Smooth muscle cell (in vitro differentiated cells): ENCODE results near the gene ARF1. TPM values are rescaled to one million over a fixed set of nuclear protein-coding genes. Genes with fewer than 3 reads are reported as not detected.

ENCODE experiments used
- DNase-seq: peaks from one replicate; lab custom pipeline; 2025; ENCODE audit not compliant: unreplicated experiment; lab: John Stamatoyannopoulos, UW
- H2AFZ ChIP-seq: fragments of 200-600 bp; sonication (generic); 2 replicates; pipeline ENCODE4 v1.6.0; 2016; ENCODE audit warnings: antibody characterized with exemption, low read depth, mild to moderate bottlenecking
- H3F3A ChIP-seq: fragments of 200-600 bp; sonication (generic); 2 replicates; pipeline ENCODE4 v1.6.0; 2017; ENCODE audit warnings: antibody characterized with exemption, low read depth
- H3K27ac ChIP-seq: fragments of 200-600 bp; sonication (generic); 2 replicates; pipeline ENCODE4 v1.5.1; 2016; ENCODE audit warnings: low read depth, mild to moderate bottlenecking
- H3K27me3 ChIP-seq: fragments of 200-600 bp; sonication (generic); 2 replicates; pipeline ENCODE4 v1.6.1; 2016; ENCODE audit warnings: low read depth, mild to moderate bottlenecking
- H3K36me3 ChIP-seq: fragments of 200-600 bp; sonication (generic); 2 replicates; pipeline ENCODE4 v1.5.1; 2016; ENCODE audit warnings: low read depth
- H3K4me1 ChIP-seq: fragments of 200-600 bp; sonication (generic); 2 replicates; pipeline ENCODE4 v1.5.1; 2016; ENCODE audit warnings: low read depth
- H3K4me2 ChIP-seq: fragments of 200-600 bp; sonication (generic); 2 replicates; pipeline ENCODE4 v1.6.0; 2016; ENCODE audit warnings: mild to moderate bottlenecking
- H3K4me3 ChIP-seq: fragments of 200-600 bp; sonication (generic); 2 replicates; pipeline ENCODE4 v1.5.1; 2016; ENCODE audit warnings: mild to moderate bottlenecking
- H3K79me2 ChIP-seq: fragments of 200-600 bp; sonication (generic); 2 replicates; pipeline ENCODE4 v1.6.0; 2016; ENCODE audit warnings: low read depth, mild to moderate bottlenecking
- H3K9ac ChIP-seq: fragments of 200-600 bp; sonication (generic); 2 replicates; pipeline ENCODE4 v1.6.0; 2016; ENCODE audit warnings: low read depth
- H3K9me3 ChIP-seq: fragments of 200-600 bp; sonication (generic); replicated peaks from 2 replicates; pipeline ENCODE4 v1.5.1; 2016; ENCODE audit warnings: low read depth
- H4K20me1 ChIP-seq: fragments of 200-600 bp; sonication (generic); 2 replicates; pipeline ENCODE4 v1.6.0; 2016; ENCODE audit warnings: low read depth
- CTCF ChIP-seq: fragments of 200-600 bp; sonication (generic); IDR thresholded peaks from 2 replicates; pipeline ENCODE4 v1.5.1; 2017; ENCODE audit warnings: borderline replicate concordance, mild to moderate bottlenecking, antibody characterized with exemption; ENCODE audit not compliant: insufficient read depth, poor library complexity, severe bottlenecking
- WGBS: methylation state at CpG from one replicate; pipeline ENCODE4 v1.1.7; 2016; ENCODE audit warnings: low lambda C conversion rate; 5-methylcytosine and 5-hydroxymethylcytosine counted together
- polyA plus RNA-seq: library from polyadenylated mRNA; unstranded; fragments of >200 nt; fragmentation: Nextera tagmentation; extraction: Ambion mirVana; gene quantifications from 2 replicates; pipeline ENCODE4 v1.2.1, GENCODE V29; 2016
- total RNA-seq: library from RNA; depleted of rRNA; stranded (reverse); fragments of >200 nt; gene quantifications from 2 replicates; pipeline ENCODE4 v1.2.3, GENCODE V29; 2014

ARF1 gene
- total and polyA plus RNA-seq, 2 experiments from 2014 or later: 237 to 698 TPM

- Histone ChIP-seq H3K79me2 (peaks cover 56% of the 10 kb centered on the region), H3K27me3 (no peaks in the 10 kb centered on the region), H3K27ac (no peak overlapping the region), H3K9me3 (no peaks in the 10 kb centered on the region), H3K4me2 (peak overlapping the region; percentile 98), H3K9ac (no peak overlapping the region), H4K20me1 (peaks cover 72% of the 10 kb centered on the region), H3K36me3 (no peaks in the 10 kb centered on the region), H2AFZ (no peak overlapping the region), H3K4me3 (no peak overlapping the region), H3F3A (no peaks in the 10 kb centered on the region), H3K4me1 (peaks cover 11% of the 10 kb centered on the region)
- 95% methylated on average over 8 of the region's 11 CpGs for WGBS
- TF ChIP-seq CTCF: no peak
- DNase-seq: no peak
Observed at GRCh38 chr1:228142701-228143136, 60.2 kb downstream of the ARF1 start.

- H3K79me2 ChIP-seq: peaks cover 56% of the 10 kb centered on the region
- H3K4me1 ChIP-seq: peaks cover 11% of the 10 kb centered on the region
- H3K9me3 ChIP-seq: no peaks in the 10 kb centered on the region
- no peak for DNase-seq
- no peaks in the 10 kb centered on the region for H3K36me3 ChIP-seq
- no peaks in the 10 kb centered on the region for H3K27me3 ChIP-seq
- H3K9ac ChIP-seq: no peak overlapping the region
- no peak for TF ChIP-seq CTCF
- no peak overlapping the region for H3K27ac ChIP-seq
- peaks cover 81% of the 10 kb centered on the region for H4K20me1 ChIP-seq
- H2AFZ ChIP-seq: no peak overlapping the region
- H3F3A ChIP-seq: no peaks in the 10 kb centered on the region
- H3K4me2 ChIP-seq: no peak overlapping the region
- no peak overlapping the region for H3K4me3 ChIP-seq
- WGBS: 96% methylated on average over 12 of the region's 12 CpGs
Observed at GRCh38 chr1:228143480-228144192, 61.1 kb downstream of the ARF1 start.

GRCh38 chr1:228144193-228144992 is 61.9 kb downstream of the ARF1 start:
- no peak overlapping the region for H3K27ac ChIP-seq
- H4K20me1 ChIP-seq: peaks cover 89% of the 10 kb centered on the region
- H2AFZ ChIP-seq: no peak overlapping the region
- no peaks in the 10 kb centered on the region for H3K36me3 ChIP-seq
- no peak overlapping the region for H3K9ac ChIP-seq
- H3K79me2 ChIP-seq: peaks cover 56% of the 10 kb centered on the region
- 90% methylated on average over 16 of the region's 16 CpGs for WGBS
- no peak for TF ChIP-seq CTCF
- H3K27me3 ChIP-seq: no peaks in the 10 kb centered on the region
- H3K4me1 ChIP-seq: peaks cover 16% of the 10 kb centered on the region
- DNase-seq: no peak
- no peaks in the 10 kb centered on the region for H3F3A ChIP-seq
- no peak overlapping the region for H3K4me3 ChIP-seq
- H3K9me3 ChIP-seq: no peaks in the 10 kb centered on the region
- no peak overlapping the region for H3K4me2 ChIP-seq
